T-helper 22 cell (primary cell): Measurements from ENCODE around the gene KLF7.

ENCODE experiments used
- DNase-seq: peaks from one replicate; pipeline ENCODE4 v3.0.0-alpha.2; 2020; ENCODE audit warnings: low read depth

The KLF7 gene

GRCh38 chr2:207091176-207091575, 74.6 kb downstream of the KLF7 start:
- DNase-seq, result no peak

GRCh38 chr2:207090389-207090788, 75.4 kb downstream of the KLF7 start:
- DNase-seq, result no peak

- no peak for DNase-seq
Measured at GRCh38 chr2:207088839-207089238, 76.9 kb downstream of the KLF7 start.

GRCh38 chr2:207088276-207088675, 77.5 kb downstream of the KLF7 start:
- DNase-seq, result no peak

- no peak for DNase-seq
Measured at GRCh38 chr2:207087046-207087902, 78.5 kb downstream of the KLF7 start.

- DNase-seq, result no peak
Measured at GRCh38 chr2:207086136-207086535, 79.6 kb downstream of the KLF7 start.

GRCh38 chr2:207085110-207085509, 80.6 kb downstream of the KLF7 start:
- DNase-seq, result no peak

GRCh38 chr2:207083361-207084110, 82.2 kb downstream of the KLF7 start:
- DNase-seq, result no peak

GRCh38 chr2:207082619-207083018, 83.1 kb downstream of the KLF7 start:
- DNase-seq, result no peak

GRCh38 chr2:207078186-207078798, 87.5 kb downstream of the KLF7 start:
- no peak for DNase-seq

GRCh38 chr2:207077266-207077665, 88.5 kb downstream of the KLF7 start:
- DNase-seq, result no peak

- DNase-seq, result no peak
Measured at GRCh38 chr2:207075456-207075855, 90.3 kb downstream of the KLF7 start.

GRCh38 chr2:207073801-207074678, 91.7 kb downstream of the KLF7 start:
- no peak for DNase-seq

GRCh38 chr2:207073412-207073800, 92.3 kb downstream of the KLF7 start:
- DNase-seq, result no peak

- DNase-seq, result no peak
Measured at GRCh38 chr2:207072571-207072970, 93.2 kb downstream of the KLF7 start.

GRCh38 chr2:207071820-207072219, 93.9 kb downstream of the KLF7 start:
- DNase-seq, result no peak

- no peak for DNase-seq
Measured at GRCh38 chr2:207067473-207067872, 98.3 kb downstream of the KLF7 start.

GRCh38 chr2:207066791-207067460, 98.8 kb downstream of the KLF7 start:
- no peak for DNase-seq

GRCh38 chr2:207066166-207066565, 99.6 kb downstream of the KLF7 start:
- no peak for DNase-seq

GRCh38 chr2:207064128-207064690, 101.5 kb downstream of the KLF7 start:
- no peak for DNase-seq

GRCh38 chr2:207061181-207061580, 104.6 kb downstream of the KLF7 start:
- DNase-seq, result no peak
